GM18520 (cell line): Measurements from ENCODE around the gene MFSD6.

Experiments
- ATAC-seq: cut with Tn5 transposase; IDR thresholded peaks from one replicate; pipeline ENCODE4 v1.9.1; 2021; ENCODE audit not compliant: unreplicated experiment

MFSD6 gene

GRCh38 chr2:190407662-190408537 is at the start of gene MFSD6:
TSS of gene MFSD6 (plus strand) at chr2:190408355. CDS start at chr2:190436030, 27,675 bp downstream.
- peak; percentile 42 for ATAC-seq

GRCh38 chr2:190358655-190359448 is 49.3 kb upstream of the MFSD6 start:
- peak; percentile 59 for ATAC-seq

- no peak for ATAC-seq
Observed at GRCh38 chr2:190360561-190360960, 47.6 kb upstream of the MFSD6 start.

- ATAC-seq, result no peak
Observed at GRCh38 chr2:190360965-190361364, 47.2 kb upstream of the MFSD6 start.

- ATAC-seq, result no peak
Observed at GRCh38 chr2:190361572-190361971, 46.6 kb upstream of the MFSD6 start.

- ATAC-seq, result no peak
Observed at GRCh38 chr2:190362894-190363293, 45.3 kb upstream of the MFSD6 start.

GRCh38 chr2:190365499-190366204 is 42.5 kb upstream of the MFSD6 start:
- no peak for ATAC-seq

- ATAC-seq, result no peak
Observed at GRCh38 chr2:190366248-190366753, 41.9 kb upstream of the MFSD6 start.

- no peak for ATAC-seq
Observed at GRCh38 chr2:190367091-190367490, 41.1 kb upstream of the MFSD6 start.

- ATAC-seq, result no peak
Observed at GRCh38 chr2:190369635-190370034, 38.5 kb upstream of the MFSD6 start.

GRCh38 chr2:190376083-190376482 is 32.1 kb upstream of the MFSD6 start:
- no peak for ATAC-seq

- ATAC-seq, result no peak
Observed at GRCh38 chr2:190376591-190377245, 31.4 kb upstream of the MFSD6 start.

- no peak for ATAC-seq
Observed at GRCh38 chr2:190378880-190379237, 29.3 kb upstream of the MFSD6 start.

- no peak for ATAC-seq
Observed at GRCh38 chr2:190379249-190379964, 28.7 kb upstream of the MFSD6 start.

GRCh38 chr2:190380962-190381412 is 27.2 kb upstream of the MFSD6 start:
- ATAC-seq, result no peak

- ATAC-seq, result peak; percentile 76
Observed at GRCh38 chr2:190382851-190383250, 25.3 kb upstream of the MFSD6 start.

- no peak for ATAC-seq
Observed at GRCh38 chr2:190387422-190387821, 20.7 kb upstream of the MFSD6 start.

GRCh38 chr2:190396271-190396670 is 11.9 kb upstream of the MFSD6 start:
- no peak for ATAC-seq

- ATAC-seq, result no peak
Observed at GRCh38 chr2:190402986-190403603, 5.1 kb upstream of the MFSD6 start.

GRCh38 chr2:190404487-190404886 is 3.7 kb upstream of the MFSD6 start:
- ATAC-seq, result no peak
